Esophagus squamous epithelium (tissue), 4 donors: ENCODE measurements around the gene HOXD8.

Experiments
- CTCF ChIP-seq, 6 experiments: fragments of 450-650 bp in 4 of 6; fragments of 200-600 bp in 2 of 6; sonication (generic) in 2 of 6; IDR thresholded peaks; one replicate each; pipeline ENCODE4 v1.5.1; 2016 to 2019; ENCODE audit warnings: antibody characterized with exemption in 6 of 6, mild to moderate bottlenecking in 4 of 6, moderate library complexity in 4 of 6
- POLR2A ChIP-seq, 4 donors: fragments of 450-650 bp; IDR thresholded peaks; one replicate each; pipeline ENCODE4 v1.6.1; 2017; ENCODE audit warnings: antibody characterized with exemption in 4 of 4, mild to moderate bottlenecking in 4 of 4, moderate library complexity in 3 of 4

- TF ChIP-seq CTCF (IDR thresholded peaks at IDR 0.05) (no peak), POLR2A (IDR thresholded peaks at IDR 0.05) (no peak)
Measured at GRCh38 chr2:176112375-176113302, 16.9 kb upstream of the HOXD8 start.
